Activated T-cell treated with anti-CD3 and anti-CD28 coated beads for 48 hours (primary cell): ENCODE results near the gene WNT3A.
"Not testable (repeated sequence)": the region's sequence is repeated elsewhere in the genome, so short reads cannot be mapped to it uniquely, and the experiment has no call there.

Experiments
- DNase-seq: peaks from one replicate; pipeline ENCODE4 v3.0.0-alpha.2; 2020; ENCODE audit warnings: low read depth

Gene WNT3A, protein sequence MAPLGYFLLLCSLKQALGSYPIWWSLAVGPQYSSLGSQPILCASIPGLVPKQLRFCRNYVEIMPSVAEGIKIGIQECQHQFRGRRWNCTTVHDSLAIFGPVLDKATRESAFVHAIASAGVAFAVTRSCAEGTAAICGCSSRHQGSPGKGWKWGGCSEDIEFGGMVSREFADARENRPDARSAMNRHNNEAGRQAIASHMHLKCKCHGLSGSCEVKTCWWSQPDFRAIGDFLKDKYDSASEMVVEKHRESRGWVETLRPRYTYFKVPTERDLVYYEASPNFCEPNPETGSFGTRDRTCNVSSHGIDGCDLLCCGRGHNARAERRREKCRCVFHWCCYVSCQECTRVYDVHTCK

GRCh38 chr1:228006786-228007048, at the start of gene WNT3A:
WNT3A (plus strand) TSS chr1:228006998; CDS start chr1:228007129, 131 bp downstream.
- no peak for DNase-seq

DNA sequence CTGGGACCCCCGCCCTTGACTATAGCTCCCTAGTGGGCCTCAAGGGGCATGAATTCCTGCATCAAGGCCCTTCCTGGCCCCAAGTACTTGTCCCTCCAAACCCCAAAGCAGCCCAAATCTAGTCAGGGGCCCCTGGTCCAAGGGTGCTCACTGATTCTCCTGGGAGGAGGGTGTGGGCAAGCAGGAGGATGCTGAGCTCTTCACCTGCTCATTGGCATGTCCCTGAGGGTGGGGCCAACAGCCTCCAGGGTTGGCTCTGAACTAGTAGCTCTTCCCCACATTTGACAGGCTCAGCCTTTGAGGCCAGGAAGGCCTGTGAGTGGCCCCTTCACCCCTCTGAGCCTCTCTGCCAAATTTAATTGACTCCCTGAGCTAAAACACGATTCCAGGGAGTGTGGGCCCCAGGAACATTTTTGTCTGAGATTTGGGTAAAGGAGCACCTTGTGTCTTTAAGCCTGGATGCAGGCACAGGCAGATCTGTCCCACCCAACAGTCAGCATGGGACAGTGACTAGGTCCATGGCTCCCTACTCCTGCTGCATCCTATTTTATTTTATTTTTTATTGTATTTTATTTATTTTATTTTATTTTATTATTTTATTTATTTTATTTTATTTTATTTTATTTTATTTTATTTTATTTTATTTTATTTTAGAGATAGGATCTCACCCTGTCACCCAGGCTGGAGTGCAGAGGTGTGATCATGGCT, 48.0 kb upstream of the WNT3A start:
- no peak for DNase-seq

- no peak for DNase-seq
Observed at GRCh38 chr1:227959325-227959860, 47.4 kb upstream of the WNT3A start.

GRCh38 chr1:227961651-227962466, 44.9 kb upstream of the WNT3A start:
- DNase-seq: no peak

DNA sequence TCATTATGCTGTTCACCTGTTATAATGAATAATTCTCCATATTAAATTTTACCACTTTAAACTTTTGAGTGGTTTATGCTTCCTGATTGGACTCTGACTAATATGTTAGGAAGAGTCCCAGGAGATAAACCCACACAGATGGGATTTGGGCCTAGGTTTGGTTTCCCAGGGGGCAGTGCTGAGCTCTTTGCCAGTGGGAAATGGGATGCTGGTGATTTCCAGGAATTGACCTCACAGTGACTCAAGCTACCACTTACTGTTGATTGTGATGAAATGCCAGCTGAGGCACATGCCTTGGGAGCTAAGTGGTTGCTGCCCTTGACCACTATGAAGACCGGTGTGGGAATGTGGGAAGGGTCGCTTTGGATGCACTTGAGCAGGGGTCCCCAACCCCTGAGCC, 40.1 kb upstream of the WNT3A start:
- not testable (repeated sequence) for DNase-seq

- not testable (repeated sequence) for DNase-seq
Observed at GRCh38 chr1:227967815-227968214, 39.0 kb upstream of the WNT3A start.

DNA sequence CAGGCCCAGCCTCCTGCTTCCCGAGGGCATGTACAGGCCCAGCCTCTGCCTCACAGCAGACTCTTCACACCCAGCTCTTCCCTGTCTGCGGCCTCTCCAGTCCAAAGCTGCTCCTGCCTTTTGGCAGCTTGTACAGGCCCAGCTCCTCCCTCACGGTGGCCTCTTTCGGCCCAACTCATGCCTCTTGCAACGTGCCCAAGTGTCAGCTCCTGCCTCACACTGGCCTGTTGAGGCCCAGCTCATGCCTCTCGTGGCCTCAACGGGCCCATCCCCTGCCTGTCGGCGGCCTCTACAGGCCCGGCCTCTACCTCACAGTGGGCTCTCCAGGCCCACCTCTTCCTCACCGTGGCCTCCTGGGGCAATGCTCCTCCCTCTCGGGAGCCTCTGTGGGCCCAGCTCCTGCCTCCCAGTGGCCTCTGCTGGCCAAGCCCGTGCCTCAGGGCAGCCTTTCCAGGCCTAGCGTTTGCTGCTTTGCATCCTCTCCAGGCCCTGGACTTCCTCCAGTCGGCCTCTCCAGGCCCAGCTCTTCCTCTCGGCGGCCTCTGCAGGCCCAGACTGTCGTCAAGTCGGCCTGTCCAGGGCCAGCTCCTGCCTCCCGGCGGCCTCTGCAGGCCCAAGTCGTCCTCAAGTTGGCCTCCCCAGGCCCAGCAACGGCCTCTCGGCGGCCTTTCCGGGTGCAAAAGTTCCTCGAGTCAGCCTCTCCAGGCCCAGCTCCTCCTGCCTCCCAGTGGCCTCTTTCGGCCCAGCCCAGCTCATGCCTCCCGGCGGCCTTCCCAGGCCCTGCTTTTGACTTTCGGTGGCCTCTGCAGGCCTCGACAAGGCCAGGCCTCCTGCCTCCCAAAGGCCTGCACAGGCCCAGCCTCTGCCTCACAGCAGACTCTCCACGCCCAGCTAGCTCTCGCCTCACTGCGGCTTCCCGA, 36.5 kb upstream of the WNT3A start:
- DNase-seq: not testable (repeated sequence)

DNA sequence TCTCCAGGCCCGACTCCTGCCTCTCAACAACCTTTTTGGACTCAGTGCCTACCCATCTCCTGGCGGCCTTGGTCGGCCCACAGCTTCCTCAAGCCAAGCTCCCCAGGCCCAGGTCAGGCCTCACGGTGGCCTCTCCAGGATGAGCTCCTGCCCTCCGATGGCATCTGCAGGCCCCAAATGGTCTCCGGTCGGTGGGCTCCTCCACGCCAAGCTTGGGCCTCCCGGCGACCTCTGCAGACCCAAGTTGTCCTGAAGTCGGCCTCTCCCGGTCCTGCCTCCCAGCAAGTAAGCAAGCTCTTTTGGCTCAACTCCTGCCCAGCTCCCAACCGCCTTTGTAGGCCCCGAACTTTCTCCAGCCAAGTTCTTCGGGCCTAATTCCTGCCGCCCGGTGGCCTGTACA, 35.6 kb upstream of the WNT3A start:
- DNase-seq: not testable (repeated sequence)

DNA sequence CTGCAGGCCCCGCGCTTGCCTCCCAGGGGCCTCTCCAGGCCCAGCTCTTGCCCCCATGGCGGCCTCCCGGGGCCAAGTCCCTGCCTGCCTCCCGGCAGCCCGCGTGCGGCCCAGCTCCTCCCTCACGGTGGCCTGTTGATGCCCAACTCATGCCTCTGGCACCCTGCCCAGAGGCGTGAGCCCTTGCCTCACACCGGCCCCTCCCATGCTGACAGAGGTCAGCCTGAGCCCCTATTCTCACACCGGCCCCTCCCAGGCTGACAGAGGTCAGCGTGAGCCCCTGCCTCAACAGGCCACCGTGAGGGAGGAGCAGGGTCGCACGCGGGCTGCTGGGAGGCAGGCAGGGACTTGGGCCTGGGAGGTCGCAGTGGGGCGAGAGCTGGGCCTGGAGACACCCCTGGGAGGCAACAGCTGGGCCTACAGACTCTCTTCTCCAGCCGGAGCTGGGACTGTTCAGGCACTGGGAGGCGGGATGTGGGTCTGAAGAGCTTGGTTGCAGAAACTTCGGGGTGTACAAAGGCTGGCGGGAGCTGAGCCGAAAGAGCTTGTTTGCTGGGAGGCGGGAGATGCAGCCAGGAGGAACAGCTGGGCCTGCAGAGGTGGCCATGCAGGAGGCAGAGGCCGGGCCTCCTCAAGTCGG, 35.0 kb upstream of the WNT3A start:
- DNase-seq: not testable (repeated sequence)

GRCh38 chr1:227972283-227972679, 34.5 kb upstream of the WNT3A start:
- not testable (repeated sequence) for DNase-seq

GRCh38 chr1:227972843-227973374, 33.9 kb upstream of the WNT3A start:
- not testable (repeated sequence) for DNase-seq

DNA sequence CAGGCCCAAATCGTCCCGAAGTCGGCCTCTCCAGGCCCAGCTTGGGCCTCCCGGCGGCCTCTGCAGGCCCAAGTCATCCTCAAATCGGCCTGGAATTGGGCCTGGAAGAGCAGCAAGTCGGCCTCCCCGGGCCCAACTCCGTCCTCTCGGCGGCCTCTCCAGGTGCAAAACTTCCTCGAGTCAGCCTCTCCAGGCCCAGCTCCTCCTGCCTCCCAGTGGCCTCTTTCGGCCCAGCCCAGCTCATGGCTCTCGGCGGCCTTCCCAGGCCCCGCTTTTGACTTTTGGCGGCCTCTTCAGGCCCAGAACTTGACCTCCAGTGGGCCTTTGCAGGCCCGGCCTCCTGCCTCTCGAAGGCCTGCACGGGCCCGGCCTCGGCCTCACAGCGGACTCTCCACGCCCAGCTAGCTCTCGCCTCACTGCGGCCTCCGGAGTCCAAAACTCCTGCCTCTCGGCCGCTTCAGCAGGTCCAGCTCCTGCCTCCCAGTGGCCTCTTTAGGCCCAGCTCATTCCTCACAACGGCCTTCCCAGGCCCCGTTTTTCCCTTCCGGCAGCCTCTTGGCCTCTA, 33.0 kb upstream of the WNT3A start:
- DNase-seq: not testable (repeated sequence)

DNA sequence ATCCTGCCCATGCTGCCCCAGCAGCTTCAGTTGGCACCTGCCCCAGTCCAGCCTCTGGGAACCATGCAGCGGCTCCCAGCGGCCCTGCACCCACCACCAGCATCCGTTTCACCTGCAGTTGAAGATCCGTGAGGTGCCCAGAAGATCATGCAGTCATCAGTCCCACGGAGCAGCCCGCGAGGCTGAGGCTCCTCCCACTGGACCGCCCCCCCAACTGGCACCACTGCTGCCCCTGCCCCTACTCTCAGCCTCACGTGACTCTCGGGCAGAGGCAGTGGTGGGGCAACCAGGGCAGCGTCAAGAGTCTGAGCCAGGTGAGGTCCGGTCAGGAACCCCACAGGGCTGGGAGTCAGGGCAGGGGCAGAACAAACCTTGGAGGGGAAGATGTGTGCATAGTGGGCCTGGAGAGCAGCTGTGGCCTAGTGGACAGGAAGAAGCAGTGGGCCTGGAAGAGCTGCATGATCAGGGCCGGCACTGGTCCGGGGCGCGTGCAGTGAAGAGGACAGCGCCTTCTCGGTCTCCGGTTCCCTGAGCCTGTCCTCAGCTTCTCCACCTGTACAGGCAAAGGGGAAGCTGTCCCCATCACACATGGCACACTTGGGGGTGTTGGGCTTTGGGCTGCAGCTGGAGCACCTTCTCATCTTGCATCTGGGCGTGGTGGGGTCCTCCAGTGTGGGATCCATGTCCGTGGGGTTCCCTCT, 31.1 kb upstream of the WNT3A start:
- not testable (repeated sequence) for DNase-seq

DNA sequence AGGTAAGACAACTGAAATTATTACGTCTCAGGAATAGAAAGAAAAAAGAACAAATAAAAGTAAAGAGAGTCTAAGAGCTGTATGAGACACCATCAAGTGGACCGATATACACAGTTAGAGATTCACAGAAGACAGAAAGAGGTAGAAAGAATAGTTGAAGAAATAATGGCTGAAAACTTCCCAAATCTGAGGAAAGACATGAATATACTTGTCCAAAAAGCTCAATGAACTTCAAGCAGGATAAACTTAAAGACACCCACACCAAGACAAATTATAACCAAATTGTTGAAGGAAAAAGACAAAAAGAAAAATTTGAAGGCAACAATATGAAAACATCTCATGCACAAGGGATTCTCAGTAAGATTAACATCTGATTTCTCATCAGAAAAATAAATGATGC, 19.6 kb upstream of the WNT3A start:
- DNase-seq: no peak

- DNase-seq: no peak
Observed at GRCh38 chr1:227994632-227995300, 12.0 kb upstream of the WNT3A start.

GRCh38 chr1:227996187-227996950, 10.4 kb upstream of the WNT3A start:
- no peak for DNase-seq

- no peak for DNase-seq
Observed at GRCh38 chr1:227998374-227999055, 8.3 kb upstream of the WNT3A start.
